GM18858 (cell line): ENCODE results near the gene NEUROD6.

Experiments
- ATAC-seq: cut with Tn5 transposase; IDR thresholded peaks from one replicate; pipeline ENCODE4 v1.9.1; 2021; ENCODE audit not compliant: unreplicated experiment

Gene NEUROD6

GRCh38 chr7:31335161-31335856, 5.2 kb downstream of the NEUROD6 start:
- no peak for ATAC-seq

- ATAC-seq: no peak
Measured at GRCh38 chr7:31333291-31333690, 7.2 kb downstream of the NEUROD6 start.

- no peak for ATAC-seq
Measured at GRCh38 chr7:31327071-31327470, 13.5 kb downstream of the NEUROD6 start.

- no peak for ATAC-seq
Measured at GRCh38 chr7:31326416-31326815, 14.1 kb downstream of the NEUROD6 start.

GRCh38 chr7:31323101-31323500, 17.4 kb downstream of the NEUROD6 start:
- ATAC-seq: no peak

GRCh38 chr7:31320675-31321074, 19.9 kb downstream of the NEUROD6 start:
- ATAC-seq: no peak

GRCh38 chr7:31318313-31318712, 22.2 kb downstream of the NEUROD6 start:
- no peak for ATAC-seq

GRCh38 chr7:31316876-31317275, 23.6 kb downstream of the NEUROD6 start:
- no peak for ATAC-seq

GRCh38 chr7:31315758-31316157, 24.8 kb downstream of the NEUROD6 start:
- ATAC-seq: no peak

- ATAC-seq: no peak
Measured at GRCh38 chr7:31314781-31315180, 25.7 kb downstream of the NEUROD6 start.

- no peak for ATAC-seq
Measured at GRCh38 chr7:31312889-31313288, 27.6 kb downstream of the NEUROD6 start.

- no peak for ATAC-seq
Measured at GRCh38 chr7:31311552-31311951, 29.0 kb downstream of the NEUROD6 start.

- ATAC-seq: no peak
Measured at GRCh38 chr7:31310321-31310935, 30.1 kb downstream of the NEUROD6 start.

GRCh38 chr7:31309407-31309806, 31.1 kb downstream of the NEUROD6 start:
- ATAC-seq: no peak

GRCh38 chr7:31308652-31309051, 31.9 kb downstream of the NEUROD6 start:
- ATAC-seq: no peak

GRCh38 chr7:31307972-31308371, 32.6 kb downstream of the NEUROD6 start:
- ATAC-seq: no peak

GRCh38 chr7:31305260-31305659, 35.3 kb downstream of the NEUROD6 start:
- ATAC-seq: no peak

- ATAC-seq: no peak
Measured at GRCh38 chr7:31304446-31304845, 36.1 kb downstream of the NEUROD6 start.

- ATAC-seq: no peak
Measured at GRCh38 chr7:31302356-31302755, 38.2 kb downstream of the NEUROD6 start.

GRCh38 chr7:31299336-31299735, 41.2 kb downstream of the NEUROD6 start:
- ATAC-seq: no peak

GRCh38 chr7:31290601-31291000, 49.9 kb downstream of the NEUROD6 start:
- ATAC-seq: no peak
